ENCODE results near the gene MAPKAP1. TPM values are rescaled to one million over a fixed set of nuclear protein-coding genes. Genes with fewer than 3 reads are reported as not detected.

Gene MAPKAP1
- total RNA-seq, 2 experiments from 2014 or later = 66.2 to 78.8 TPM

- intact Hi-C loops (cut with micrococcal nuclease; ENCODE audit: unreplicated experiment) = no loop called here
- H3K9me3 ChIP-seq (ENCODE audit: low read length) = no peaks in the 10 kb centered on the region
- H3K4me3 ChIP-seq (ENCODE audit: low read depth, low read length, poor library complexity, severe bottlenecking) = no peak overlapping the region
- no peaks in the 10 kb centered on the region for H4K20me1 ChIP-seq (ENCODE audit: insufficient read depth, low read length)
- no peaks in the 10 kb centered on the region for H3K79me2 ChIP-seq (ENCODE audit: insufficient read depth, low read depth, low read length)
- H3K4me1 ChIP-seq (ENCODE audit: insufficient read depth, low read length, poor library complexity, severe bottlenecking) = no peaks in the 10 kb centered on the region
- H3K4me2 ChIP-seq (ENCODE audit: low read length) = no peak overlapping the region
- no peaks in the 10 kb centered on the region for H3K9me2 ChIP-seq (ENCODE audit: insufficient read depth, low read length)
- TF ChIP-seq EZH2phosphoT487 (IDR thresholded peaks at IDR 0.05; ENCODE audit: borderline replicate concordance, low read depth, low read length) = no peak
- no peak for TF ChIP-seq CTCF (conservative IDR thresholded peaks at IDR 0.05; ENCODE audit: low read length)
- POLR2A ChIA-PET = interaction anchor here (0.5 kb wide), 1 partner anchor 1140 kb away, joined by 4 read pairs; no protein-coding TSS in a partner anchor
- H3K36me3 ChIP-seq (ENCODE audit: insufficient read depth, low read length) = no peaks in the 10 kb centered on the region
- BruUV-seq (replicated peaks) = no TSS peak
- H3K27ac ChIP-seq (ENCODE audit: low read depth, low read length, poor library complexity, severe bottlenecking) = no peak overlapping the region
- H2AFZ ChIP-seq (ENCODE audit: low read length) = no peak overlapping the region
- CTCF ChIA-PET (ENCODE audit: unreplicated experiment) = interaction anchor here (0.6 kb wide), 1 partner anchor 1777 kb away, joined by 4 read pairs; no protein-coding TSS in a partner anchor
- no peak for DNase-seq (ENCODE audit: low spot score)
Measured at GRCh38 chr9:125496313-125496834, 210.6 kb downstream of the MAPKAP1 start.

GRCh38 chr9:125495172-125496119 lies 211.6 kb downstream of the MAPKAP1 start:
- BruUV-seq (replicated peaks) = no TSS peak
- Histone ChIP-seq H3K27ac (ENCODE audit: low read depth, low read length, poor library complexity, severe bottlenecking) (no peak overlapping the region), H3K4me2 (ENCODE audit: low read length) (no peak overlapping the region), H2AFZ (ENCODE audit: low read length) (no peak overlapping the region), H3K9me3 (ENCODE audit: low read length) (no peaks in the 10 kb centered on the region), H3K9me2 (ENCODE audit: insufficient read depth, low read length) (no peaks in the 10 kb centered on the region), H3K4me3 (ENCODE audit: low read depth, low read length, poor library complexity, severe bottlenecking) (no peak overlapping the region), H3K79me2 (ENCODE audit: insufficient read depth, low read depth, low read length) (no peaks in the 10 kb centered on the region), H3K4me1 (ENCODE audit: insufficient read depth, low read length, poor library complexity, severe bottlenecking) (no peaks in the 10 kb centered on the region), H3K36me3 (ENCODE audit: insufficient read depth, low read length) (no peaks in the 10 kb centered on the region), H4K20me1 (ENCODE audit: insufficient read depth, low read length) (no peaks in the 10 kb centered on the region)
- POLR2A ChIA-PET = no interaction called here
- intact Hi-C loops (cut with micrococcal nuclease; ENCODE audit: unreplicated experiment) = no loop called here
- CTCF ChIA-PET (ENCODE audit: unreplicated experiment) = no interaction called here
- no peak for DNase-seq (ENCODE audit: low spot score)
- TF ChIP-seq EZH2phosphoT487 (IDR thresholded peaks at IDR 0.05; ENCODE audit: borderline replicate concordance, low read depth, low read length) = no peak
- no peak for TF ChIP-seq CTCF (conservative IDR thresholded peaks at IDR 0.05; ENCODE audit: low read length)

GRCh38 chr9:125494653-125494915 lies 212.4 kb downstream of the MAPKAP1 start:
- Histone ChIP-seq H3K27ac (ENCODE audit: low read depth, low read length, poor library complexity, severe bottlenecking) (no peak overlapping the region), H3K4me3 (ENCODE audit: low read depth, low read length, poor library complexity, severe bottlenecking) (no peak overlapping the region), H3K4me2 (ENCODE audit: low read length) (no peak overlapping the region), H3K79me2 (ENCODE audit: insufficient read depth, low read depth, low read length) (no peaks in the 10 kb centered on the region), H2AFZ (ENCODE audit: low read length) (no peak overlapping the region), H4K20me1 (ENCODE audit: insufficient read depth, low read length) (no peaks in the 10 kb centered on the region), H3K9me3 (ENCODE audit: low read length) (no peaks in the 10 kb centered on the region), H3K9me2 (ENCODE audit: insufficient read depth, low read length) (no peaks in the 10 kb centered on the region), H3K36me3 (ENCODE audit: insufficient read depth, low read length) (no peaks in the 10 kb centered on the region), H3K4me1 (ENCODE audit: insufficient read depth, low read length, poor library complexity, severe bottlenecking) (no peaks in the 10 kb centered on the region)
- intact Hi-C loops (cut with micrococcal nuclease; ENCODE audit: unreplicated experiment) = no loop called here
- ChIA-PET POLR2A (no interaction called here), CTCF (ENCODE audit: unreplicated experiment) (no interaction called here)
- TF ChIP-seq CTCF (conservative IDR thresholded peaks at IDR 0.05; ENCODE audit: low read length) (no peak), EZH2phosphoT487 (IDR thresholded peaks at IDR 0.05; ENCODE audit: borderline replicate concordance, low read depth, low read length) (no peak)
- DNase-seq (ENCODE audit: low spot score) = no peak
- no TSS peak for BruUV-seq (replicated peaks)
